ENCODE results near the gene C1orf21.

The C1orf21 gene

GRCh38 chr1:184632415-184633175, 245.8 kb downstream of the C1orf21 start:
- DNase-seq, result no peak
- H3K23ac ChIP-seq (ENCODE audit: low read length), result no peak overlapping the region
- no peak overlapping the region for H2BK120ac ChIP-seq (ENCODE audit: insufficient read depth, low read length, poor library complexity)
- H3K4me2 ChIP-seq (ENCODE audit: low read length), result no peak overlapping the region
- peaks cover 0 to 2% of the 10 kb centered on the region in 2 experiments for H3K36me3 ChIP-seq (ENCODE audit: control insufficient read depth in 1 of 2, insufficient read depth in 2 of 2, low read length in 2 of 2)
- WGBS (ENCODE audit: extremely low coverage, insufficient coverage, insufficient read length), result no CpG with 5 or more reads among the region's 8 CpGs
- H3K4ac ChIP-seq (ENCODE audit: low read depth, low read length), result no peak overlapping the region
- H2BK5ac ChIP-seq (ENCODE audit: low read depth, low read length, poor library complexity), result no peak overlapping the region
- no peak overlapping the region for H4K12ac ChIP-seq (ENCODE audit: low read depth, low read length)
- no peak overlapping the region for H4K91ac ChIP-seq (ENCODE audit: low read depth, low read length)
- H3K9me3 ChIP-seq (ENCODE audit: insufficient read depth, low read depth, low read length), result no peaks in the 10 kb centered on the region
- H2AK5ac ChIP-seq (ENCODE audit: low read length), result no peak overlapping the region
- no peak overlapping the region for H2BK12ac ChIP-seq (ENCODE audit: low read length)
- no peak overlapping the region for H4K8ac ChIP-seq (ENCODE audit: low read depth, low read length)
- H3K9ac ChIP-seq (ENCODE audit: low read length), result no peak overlapping the region
- no peak overlapping the region for H3K14ac ChIP-seq (ENCODE audit: low read length)
- H3K79me2 ChIP-seq (ENCODE audit: control insufficient read depth, insufficient read depth, low read length, poor library complexity), result no peaks in the 10 kb centered on the region
- H3K27me3 ChIP-seq (ENCODE audit: insufficient read depth, low read length), result no peaks in the 10 kb centered on the region
- no peak overlapping the region for H3K27ac ChIP-seq (ENCODE audit: low read depth, low read length)
- no peak overlapping the region for H3K4me3 ChIP-seq (ENCODE audit: low read depth, low read length)
- no peak overlapping the region for H2AFZ ChIP-seq (ENCODE audit: insufficient read depth, low read length, poor library complexity)
- H3K18ac ChIP-seq (ENCODE audit: low read length), result no peak overlapping the region
- peaks cover 8 to 10% of the 10 kb centered on the region in 2 experiments for H3K4me1 ChIP-seq (ENCODE audit: control insufficient read depth in 1 of 2, insufficient read depth in 2 of 2, low read length in 2 of 2)
- H3K79me1 ChIP-seq (ENCODE audit: low read length), result peaks cover 4% of the 10 kb centered on the region

DNA sequence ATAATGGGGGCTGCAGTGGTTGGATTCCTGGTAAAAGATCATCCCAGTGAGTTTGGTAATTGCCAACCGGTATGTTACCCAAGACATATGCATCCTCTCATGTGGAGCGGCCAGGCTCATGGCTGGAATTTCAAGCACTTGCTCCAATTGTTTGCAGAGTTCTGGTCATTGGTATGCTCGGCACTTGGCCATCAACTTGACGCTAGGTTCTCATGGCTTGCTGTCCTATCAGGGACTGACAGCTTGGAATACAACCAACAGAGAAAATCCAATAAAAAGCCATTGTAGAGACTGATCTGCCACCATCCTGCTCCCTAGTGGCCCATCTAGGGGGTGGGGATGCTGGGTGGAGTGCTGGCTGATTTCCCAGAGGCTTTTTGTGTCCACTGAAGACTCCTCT, 247.0 kb downstream of the C1orf21 start:
- peak; percentile 30 to 75 for DNase-seq
- Histone ChIP-seq H3K4me2 (ENCODE audit: low read length) (no peak overlapping the region), H3K18ac (ENCODE audit: low read length) (no peak overlapping the region), H3K27ac (ENCODE audit: low read depth, low read length) (no peak overlapping the region), H3K9ac (ENCODE audit: low read length) (no peak overlapping the region), H4K8ac (ENCODE audit: low read depth, low read length) (no peak overlapping the region), H3K36me3 (ENCODE audit: control insufficient read depth in 1 of 2, insufficient read depth in 2 of 2, low read length in 2 of 2) (peaks cover 0 to 2% of the 10 kb centered on the region in 2 experiments), H3K14ac (ENCODE audit: low read length) (no peak overlapping the region), H3K79me2 (ENCODE audit: control insufficient read depth, insufficient read depth, low read length, poor library complexity) (no peaks in the 10 kb centered on the region), H2BK120ac (ENCODE audit: insufficient read depth, low read length, poor library complexity) (no peak overlapping the region), H4K91ac (ENCODE audit: low read depth, low read length) (no peak overlapping the region), H3K9me3 (ENCODE audit: insufficient read depth, low read depth, low read length) (no peaks in the 10 kb centered on the region), H3K4me3 (ENCODE audit: low read depth, low read length) (no peak overlapping the region), H3K27me3 (ENCODE audit: insufficient read depth, low read length) (no peaks in the 10 kb centered on the region), H3K4me1 (ENCODE audit: control insufficient read depth in 1 of 2, insufficient read depth in 2 of 2, low read length in 2 of 2) (peaks cover 8 to 10% of the 10 kb centered on the region in 2 experiments), H2AFZ (ENCODE audit: insufficient read depth, low read length, poor library complexity) (no peak overlapping the region), H2AK5ac (ENCODE audit: low read length) (no peak overlapping the region), H3K23ac (ENCODE audit: low read length) (no peak overlapping the region), H3K79me1 (ENCODE audit: low read length) (peaks cover 4% of the 10 kb centered on the region), H2BK5ac (ENCODE audit: low read depth, low read length, poor library complexity) (no peak overlapping the region), H2BK12ac (ENCODE audit: low read length) (no peak overlapping the region), H3K4ac (ENCODE audit: low read depth, low read length) (no peak overlapping the region), H4K12ac (ENCODE audit: low read depth, low read length) (no peak overlapping the region)
- no CpG with 5 or more reads among the region's 4 CpGs for WGBS (ENCODE audit: extremely low coverage, insufficient coverage, insufficient read length)

GRCh38 chr1:184634296-184634695, 247.5 kb downstream of the C1orf21 start:
- Histone ChIP-seq H4K8ac (ENCODE audit: low read depth, low read length) (no peak overlapping the region), H3K4me2 (ENCODE audit: low read length) (no peak overlapping the region), H3K14ac (ENCODE audit: low read length) (no peak overlapping the region), H2AK5ac (ENCODE audit: low read length) (no peak overlapping the region), H3K27ac (ENCODE audit: low read depth, low read length) (no peak overlapping the region), H3K23ac (ENCODE audit: low read length) (no peak overlapping the region), H3K4me3 (ENCODE audit: low read depth, low read length) (no peak overlapping the region), H3K4ac (ENCODE audit: low read depth, low read length) (no peak overlapping the region), H3K79me1 (ENCODE audit: low read length) (peaks cover 4% of the 10 kb centered on the region), H3K9me3 (ENCODE audit: insufficient read depth, low read depth, low read length) (no peaks in the 10 kb centered on the region), H2BK5ac (ENCODE audit: low read depth, low read length, poor library complexity) (no peak overlapping the region), H3K18ac (ENCODE audit: low read length) (no peak overlapping the region), H3K4me1 (ENCODE audit: control insufficient read depth in 1 of 2, insufficient read depth in 2 of 2, low read length in 2 of 2) (peaks cover 8 to 10% of the 10 kb centered on the region in 2 experiments), H4K91ac (ENCODE audit: low read depth, low read length) (no peak overlapping the region), H3K79me2 (ENCODE audit: control insufficient read depth, insufficient read depth, low read length, poor library complexity) (no peaks in the 10 kb centered on the region), H3K27me3 (ENCODE audit: insufficient read depth, low read length) (no peaks in the 10 kb centered on the region), H2BK12ac (ENCODE audit: low read length) (no peak overlapping the region), H2AFZ (ENCODE audit: insufficient read depth, low read length, poor library complexity) (no peak overlapping the region), H3K9ac (ENCODE audit: low read length) (no peak overlapping the region), H3K36me3 (ENCODE audit: control insufficient read depth in 1 of 2, insufficient read depth in 2 of 2, low read length in 2 of 2) (peaks cover 0 to 2% of the 10 kb centered on the region in 2 experiments), H2BK120ac (ENCODE audit: insufficient read depth, low read length, poor library complexity) (no peak overlapping the region), H4K12ac (ENCODE audit: low read depth, low read length) (no peak overlapping the region)
- DNase-seq, result no peak
- WGBS (ENCODE audit: extremely low coverage, insufficient coverage, insufficient read length), result no CpG with 5 or more reads among the region's 1 CpG

DNA sequence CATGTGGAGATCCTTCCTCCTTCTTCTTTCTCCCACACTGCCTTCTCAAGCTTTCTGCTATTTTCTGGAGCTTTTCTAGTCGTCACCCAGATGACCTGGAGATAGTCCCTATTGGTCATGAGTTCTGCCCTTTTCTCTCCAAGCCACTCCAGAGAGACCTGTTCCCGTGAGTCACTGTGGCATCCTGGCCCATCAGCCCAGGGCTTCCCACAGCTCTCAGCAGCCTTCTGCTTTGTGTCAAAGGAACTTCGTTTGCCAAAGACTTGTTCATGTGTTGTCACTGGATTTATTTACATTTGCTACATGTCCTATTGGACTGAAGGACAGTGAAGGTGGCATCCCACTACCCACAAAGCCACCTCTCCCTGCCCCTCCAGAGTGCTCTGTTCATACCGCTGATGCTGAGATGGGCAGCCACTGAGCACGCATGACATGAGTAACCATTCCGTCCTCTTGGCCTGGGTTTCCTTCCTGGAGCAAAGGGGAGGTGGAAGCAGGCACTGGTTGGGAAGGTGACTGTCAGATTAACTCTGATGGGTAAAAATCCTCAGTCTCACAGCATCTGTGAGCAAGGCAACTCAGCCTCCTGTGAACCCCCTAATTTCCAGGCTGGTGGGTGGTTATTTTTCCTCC, 248.6 kb downstream of the C1orf21 start:
- no peak overlapping the region for H3K23ac ChIP-seq (ENCODE audit: low read length)
- no peak overlapping the region for H3K4me3 ChIP-seq (ENCODE audit: low read depth, low read length)
- no peak overlapping the region for H4K12ac ChIP-seq (ENCODE audit: low read depth, low read length)
- peaks cover 0 to 1% of the 10 kb centered on the region in 2 experiments for H3K36me3 ChIP-seq (ENCODE audit: control insufficient read depth in 1 of 2, insufficient read depth in 2 of 2, low read length in 2 of 2)
- H3K4me2 ChIP-seq (ENCODE audit: low read length), result no peak overlapping the region
- no peaks in the 10 kb centered on the region for H3K27me3 ChIP-seq (ENCODE audit: insufficient read depth, low read length)
- H3K4ac ChIP-seq (ENCODE audit: low read depth, low read length), result no peak overlapping the region
- DNase-seq, result peak; percentile 24 to 66
- H3K79me1 ChIP-seq (ENCODE audit: low read length), result peaks cover 4% of the 10 kb centered on the region
- no peak overlapping the region for H2BK5ac ChIP-seq (ENCODE audit: low read depth, low read length, poor library complexity)
- H3K18ac ChIP-seq (ENCODE audit: low read length), result no peak overlapping the region
- no peak overlapping the region for H2AFZ ChIP-seq (ENCODE audit: insufficient read depth, low read length, poor library complexity)
- H2BK120ac ChIP-seq (ENCODE audit: insufficient read depth, low read length, poor library complexity), result peak overlapping the region; percentile 43
- H2AK5ac ChIP-seq (ENCODE audit: low read length), result no peak overlapping the region
- H3K79me2 ChIP-seq (ENCODE audit: control insufficient read depth, insufficient read depth, low read length, poor library complexity), result no peaks in the 10 kb centered on the region
- peak overlapping the region; percentile 20 for H4K91ac ChIP-seq (ENCODE audit: low read depth, low read length)
- no peak overlapping the region for H2BK12ac ChIP-seq (ENCODE audit: low read length)
- H3K9ac ChIP-seq (ENCODE audit: low read length), result no peak overlapping the region
- WGBS (ENCODE audit: extremely low coverage, insufficient coverage, insufficient read length), result no CpG with 5 or more reads among the region's 6 CpGs
- peak overlapping the region; percentile 15 for H4K8ac ChIP-seq (ENCODE audit: low read depth, low read length)
- H3K4me1 ChIP-seq (ENCODE audit: control insufficient read depth in 1 of 2, insufficient read depth in 2 of 2, low read length in 2 of 2), result peaks cover 8 to 10% of the 10 kb centered on the region in 2 experiments
- H3K9me3 ChIP-seq (ENCODE audit: insufficient read depth, low read depth, low read length), result no peaks in the 10 kb centered on the region
- H3K14ac ChIP-seq (ENCODE audit: low read length), result peak overlapping the region; percentile 10
- peak overlapping the region; percentile 35 for H3K27ac ChIP-seq (ENCODE audit: low read depth, low read length)

Data from trophoblast cell (in vitro differentiated cells and primary cell).